Prostate gland (tissue), 2 donors: ENCODE data around the gene CELF4. TPM values are rescaled to one million over a fixed set of nuclear protein-coding genes. Genes with fewer than 3 reads are reported as not detected.

Experiments used
- DNase-seq: peaks from one replicate; pipeline ENCODE4 v3.0.0-alpha.2; 2019; ENCODE audit warnings: low spot score
- H3K27ac ChIP-seq, 2 donors: fragments of 200-600 bp; sonication (generic); 2 replicates each; pipeline ENCODE4 v1.5.1; 2017 to 2019
- H3K27me3 ChIP-seq: fragments of 200-600 bp; sonication (generic); replicated peaks from 2 replicates; pipeline ENCODE4 v1.5.1; 2019; ENCODE audit not compliant: insufficient read depth
- H3K36me3 ChIP-seq, 2 donors: fragments of 200-600 bp; sonication (generic); 1 replicate in 1 of 2; 2 replicates in 1 of 2; pipeline versions ENCODE4 v1.5.1 to v1.8.1; 2017 to 2019
- H3K4me1 ChIP-seq: fragments of 200-600 bp; sonication (generic); replicated peaks from 2 replicates; pipeline ENCODE4 v1.5.1; 2019
- H3K4me3 ChIP-seq, 2 donors: fragments of 200-600 bp; sonication (generic); 2 replicates each; pipeline ENCODE4 v1.5.1; 2017 to 2019
- H3K9me3 ChIP-seq: fragments of 200-600 bp; sonication (generic); 2 replicates; pipeline ENCODE4 v1.5.1; 2017
- POLR2A ChIP-seq: fragments of 450-650 bp; IDR thresholded peaks from one replicate; pipeline ENCODE4 v1.6.1; 2016; ENCODE audit warnings: antibody characterized with exemption, mild to moderate bottlenecking
- POLR2AphosphoS5 ChIP-seq: sonication (generic); formaldehyde crosslinking; IDR thresholded peaks from one replicate; pipeline ENCODE4 v1.6.1; 2017; ENCODE audit warnings: antibody characterized with exemption
- WGBS: methylation state at CpG from one replicate; pipeline ENCODE4 v1.1.5; 2018; 5-methylcytosine and 5-hydroxymethylcytosine counted together
- intact Hi-C: fragments of 100-400 bp; cut with DNase I; formaldehyde crosslinking; loops from one replicate; pipeline ENCODE4 v1.14.2; 2022
- total RNA-seq, 2 donors: library from RNA; depleted of rRNA; stranded (reverse); fragments of >200 nt; gene quantifications; one replicate each; pipeline ENCODE4 v1.1.0, GENCODE V29; 2016
- TF ChIP-seq, protein P1 (sequence below), 4 experiments: fragments of 200-600 bp in 2 of 4; fragments of 450-650 bp in 2 of 4; sonication (generic) in 2 of 4; IDR thresholded peaks; 1 replicate in 3 of 4; 2 replicates in 1 of 4; pipeline ENCODE4 v1.5.1; 2016 to 2019; ENCODE audit warnings: antibody characterized with exemption in 4 of 4, mild to moderate bottlenecking in 2 of 4, moderate library complexity in 2 of 4

CELF4 gene
- total RNA-seq, 2 donors from 2014 or later: 7.8 to 8.5 TPM

GRCh38 chr18:37582261-37582660 is 16.7 kb upstream of the CELF4 start:
- Histone ChIP-seq H3K27ac (no peak overlapping the region), H3K27me3 (peaks cover 5% of the 10 kb centered on the region), H3K9me3 (no peaks in the 10 kb centered on the region), H3K4me3 (no peak overlapping the region), H3K36me3 (no peaks in the 10 kb centered on the region), H3K4me1 (no peaks in the 10 kb centered on the region)
- intact Hi-C loops: no loop called here
- no peak for DNase-seq
- TF ChIP-seq, protein P1, sequence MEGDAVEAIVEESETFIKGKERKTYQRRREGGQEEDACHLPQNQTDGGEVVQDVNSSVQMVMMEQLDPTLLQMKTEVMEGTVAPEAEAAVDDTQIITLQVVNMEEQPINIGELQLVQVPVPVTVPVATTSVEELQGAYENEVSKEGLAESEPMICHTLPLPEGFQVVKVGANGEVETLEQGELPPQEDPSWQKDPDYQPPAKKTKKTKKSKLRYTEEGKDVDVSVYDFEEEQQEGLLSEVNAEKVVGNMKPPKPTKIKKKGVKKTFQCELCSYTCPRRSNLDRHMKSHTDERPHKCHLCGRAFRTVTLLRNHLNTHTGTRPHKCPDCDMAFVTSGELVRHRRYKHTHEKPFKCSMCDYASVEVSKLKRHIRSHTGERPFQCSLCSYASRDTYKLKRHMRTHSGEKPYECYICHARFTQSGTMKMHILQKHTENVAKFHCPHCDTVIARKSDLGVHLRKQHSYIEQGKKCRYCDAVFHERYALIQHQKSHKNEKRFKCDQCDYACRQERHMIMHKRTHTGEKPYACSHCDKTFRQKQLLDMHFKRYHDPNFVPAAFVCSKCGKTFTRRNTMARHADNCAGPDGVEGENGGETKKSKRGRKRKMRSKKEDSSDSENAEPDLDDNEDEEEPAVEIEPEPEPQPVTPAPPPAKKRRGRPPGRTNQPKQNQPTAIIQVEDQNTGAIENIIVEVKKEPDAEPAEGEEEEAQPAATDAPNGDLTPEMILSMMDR (IDR thresholded peaks at IDR 0.05): no peak
- no peak for TF ChIP-seq POLR2A
- no peak for TF ChIP-seq POLR2AphosphoS5
- 33% methylated on average over 2 of the region's 2 CpGs for WGBS

- TF ChIP-seq, protein P1 (IDR thresholded peaks at IDR 0.05): peak in 1 of 4 experiments; percentile 20
- no peak for TF ChIP-seq POLR2AphosphoS5
- Histone ChIP-seq H3K36me3 (no peaks in the 10 kb centered on the region), H3K4me1 (no peaks in the 10 kb centered on the region), H3K9me3 (no peaks in the 10 kb centered on the region), H3K27ac (no peak overlapping the region), H3K27me3 (peaks cover 5% of the 10 kb centered on the region), H3K4me3 (no peak overlapping the region)
- intact Hi-C loops: no loop called here
- DNase-seq: no peak
- 8% methylated on average over 14 of the region's 14 CpGs for WGBS
Observed at GRCh38 chr18:37578886-37579513, 13.4 kb upstream of the CELF4 start.

DNA sequence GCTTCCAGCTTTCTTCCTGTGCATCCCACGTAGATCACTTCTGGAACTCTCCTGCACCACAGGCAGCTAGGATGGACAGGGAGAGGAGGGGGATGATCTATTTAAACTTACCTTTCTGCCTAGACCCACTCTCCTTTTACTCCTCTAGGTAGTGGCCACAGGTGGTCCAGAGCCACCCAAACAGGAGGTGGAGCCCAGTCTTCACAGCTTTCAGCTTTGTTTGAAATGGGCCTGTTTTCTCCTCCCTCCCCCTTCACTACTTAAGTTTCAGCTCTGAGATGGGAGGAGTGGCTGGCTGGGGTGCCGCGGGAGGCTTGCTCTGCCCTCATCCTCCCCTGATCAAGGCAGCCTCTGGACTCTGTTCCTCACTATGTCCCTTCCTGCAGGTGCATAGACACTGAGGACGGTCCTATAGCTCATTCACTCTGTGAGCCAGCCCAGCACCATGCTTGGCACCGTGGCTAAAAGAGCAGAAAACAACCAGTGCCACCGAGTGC is 12.6 kb upstream of the CELF4 start:
- Histone ChIP-seq H3K27me3 (peaks cover 5% of the 10 kb centered on the region), H3K4me1 (no peaks in the 10 kb centered on the region), H3K9me3 (no peaks in the 10 kb centered on the region), H3K4me3 (no peak overlapping the region), H3K36me3 (no peaks in the 10 kb centered on the region), H3K27ac (no peak overlapping the region)
- no peak for TF ChIP-seq POLR2AphosphoS5
- TF ChIP-seq, protein P1 (IDR thresholded peaks at IDR 0.05): no peak
- TF ChIP-seq POLR2A: no peak
- intact Hi-C loops: no loop called here
- 47% methylated on average over 6 of the region's 6 CpGs for WGBS
- DNase-seq: no peak

GRCh38 chr18:37577051-37577611 is 11.5 kb upstream of the CELF4 start:
- TF ChIP-seq POLR2AphosphoS5: no peak
- TF ChIP-seq, protein P1 (IDR thresholded peaks at IDR 0.05): no peak
- no peak for TF ChIP-seq POLR2A
- Histone ChIP-seq H3K4me3 (no peak overlapping the region), H3K4me1 (no peaks in the 10 kb centered on the region), H3K9me3 (no peaks in the 10 kb centered on the region), H3K27ac (no peak overlapping the region), H3K36me3 (no peaks in the 10 kb centered on the region), H3K27me3 (peaks cover 5% of the 10 kb centered on the region)
- no peak for DNase-seq
- intact Hi-C loops: no loop called here
- WGBS: 64% methylated on average over 7 of the region's 7 CpGs

DNA sequence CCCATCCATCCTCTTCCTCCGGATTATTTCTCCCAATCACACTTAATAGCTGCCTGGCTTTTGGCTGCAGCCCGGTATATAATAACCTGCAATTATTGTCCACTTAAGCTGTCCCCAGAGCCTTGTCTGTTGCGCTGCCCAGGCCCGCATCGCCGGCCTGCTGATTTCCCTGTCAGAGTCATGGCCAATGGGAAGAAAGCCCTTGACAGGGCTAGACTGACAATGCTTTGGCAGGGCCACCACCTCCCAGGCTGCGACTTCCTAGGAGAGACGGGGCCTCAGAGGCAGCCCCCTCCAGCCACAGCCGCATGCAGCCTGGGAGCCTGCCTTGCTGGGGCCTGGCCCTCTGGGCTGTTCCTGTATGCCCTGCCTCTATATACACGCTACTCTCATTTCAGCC is 10.0 kb upstream of the CELF4 start:
- TF ChIP-seq POLR2AphosphoS5: no peak
- no peak for TF ChIP-seq POLR2A
- Histone ChIP-seq H3K4me3 (no peak overlapping the region), H3K36me3 (no peaks in the 10 kb centered on the region), H3K9me3 (no peaks in the 10 kb centered on the region), H3K4me1 (no peaks in the 10 kb centered on the region), H3K27ac (no peak overlapping the region), H3K27me3 (no peaks in the 10 kb centered on the region)
- no peak for DNase-seq
- 76% methylated on average over 10 of the region's 10 CpGs for WGBS
- intact Hi-C loops: no loop called here
